WERI-Rb-1 (cell line): Measurements from ENCODE around the gene RAB3C.

ENCODE experiments used
- DNase-seq: peaks from one replicate; pipeline ENCODE4 v3.0.0-alpha.2; 2020
- H3K27ac ChIP-seq: fragments of 250-450 bp; sonication (Bioruptor Pico); 2 replicates; pipeline ENCODE4 v1.5.1; 2020; ENCODE audit warnings: mild to moderate bottlenecking, moderate library complexity
- H3K27me3 ChIP-seq: fragments of 250-450 bp; sonication (Bioruptor Pico); 2 replicates; pipeline ENCODE4 v1.5.1; 2021; ENCODE audit warnings: mild to moderate bottlenecking, low read depth, moderate library complexity; ENCODE audit not compliant: insufficient read depth, severe bottlenecking
- H3K36me3 ChIP-seq: fragments of 250-450 bp; sonication (Bioruptor Pico); 2 replicates; pipeline ENCODE4 v1.5.1; 2020; ENCODE audit warnings: mild to moderate bottlenecking, moderate library complexity
- H3K4me3 ChIP-seq: 2 replicates; pipeline ENCODE4 v1.5.1; 2011; ENCODE audit warnings: low read depth, mild to moderate bottlenecking, control low read depth, low read length
- H3K9me3 ChIP-seq: fragments of 250-450 bp; sonication (Bioruptor Pico); 2 replicates; pipeline ENCODE4 v1.5.1; 2021; ENCODE audit warnings: mild to moderate bottlenecking, moderate library complexity; ENCODE audit not compliant: severe bottlenecking
- TF ChIP-seq, protein P1 (sequence below): IDR thresholded peaks from 2 replicates; pipeline ENCODE4 v1.5.1; 2011; ENCODE audit warnings: low read depth, mild to moderate bottlenecking, control low read depth, inconsistent platforms, low read length

RAB3C gene

GRCh38 chr5:58764199-58764598 is 181.3 kb downstream of the RAB3C start:
- H3K4me3 ChIP-seq, result no peak overlapping the region
- TF ChIP-seq, protein P1, sequence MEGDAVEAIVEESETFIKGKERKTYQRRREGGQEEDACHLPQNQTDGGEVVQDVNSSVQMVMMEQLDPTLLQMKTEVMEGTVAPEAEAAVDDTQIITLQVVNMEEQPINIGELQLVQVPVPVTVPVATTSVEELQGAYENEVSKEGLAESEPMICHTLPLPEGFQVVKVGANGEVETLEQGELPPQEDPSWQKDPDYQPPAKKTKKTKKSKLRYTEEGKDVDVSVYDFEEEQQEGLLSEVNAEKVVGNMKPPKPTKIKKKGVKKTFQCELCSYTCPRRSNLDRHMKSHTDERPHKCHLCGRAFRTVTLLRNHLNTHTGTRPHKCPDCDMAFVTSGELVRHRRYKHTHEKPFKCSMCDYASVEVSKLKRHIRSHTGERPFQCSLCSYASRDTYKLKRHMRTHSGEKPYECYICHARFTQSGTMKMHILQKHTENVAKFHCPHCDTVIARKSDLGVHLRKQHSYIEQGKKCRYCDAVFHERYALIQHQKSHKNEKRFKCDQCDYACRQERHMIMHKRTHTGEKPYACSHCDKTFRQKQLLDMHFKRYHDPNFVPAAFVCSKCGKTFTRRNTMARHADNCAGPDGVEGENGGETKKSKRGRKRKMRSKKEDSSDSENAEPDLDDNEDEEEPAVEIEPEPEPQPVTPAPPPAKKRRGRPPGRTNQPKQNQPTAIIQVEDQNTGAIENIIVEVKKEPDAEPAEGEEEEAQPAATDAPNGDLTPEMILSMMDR, result no peak
- H3K36me3 ChIP-seq, result no peaks in the 10 kb centered on the region
- no peaks in the 10 kb centered on the region for H3K9me3 ChIP-seq
- DNase-seq, result no peak
- no peaks in the 10 kb centered on the region for H3K27me3 ChIP-seq
- no peak overlapping the region for H3K27ac ChIP-seq

DNA sequence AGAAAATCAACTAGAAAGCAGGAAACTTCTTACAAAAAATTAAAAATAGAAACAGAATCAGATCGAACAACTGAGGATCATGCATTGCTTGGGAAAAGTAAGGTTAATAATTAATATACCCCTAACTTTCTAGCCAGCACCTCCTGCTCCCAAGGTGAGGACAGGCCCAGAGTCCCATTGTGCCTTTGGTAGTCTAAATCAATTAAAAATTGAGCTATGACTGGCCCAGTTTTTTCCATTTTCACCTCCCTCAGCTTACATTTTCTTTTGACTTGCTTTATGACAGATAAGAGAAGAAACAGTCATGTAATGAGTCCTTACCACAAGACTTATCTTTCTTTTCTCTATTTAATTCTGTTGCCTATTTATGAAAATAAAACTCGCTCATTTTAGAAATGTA is 182.2 kb downstream of the RAB3C start:
- TF ChIP-seq, protein P1, result no peak

GRCh38 chr5:58767104-58767503 is 184.2 kb downstream of the RAB3C start:
- H3K36me3 ChIP-seq, result no peaks in the 10 kb centered on the region
- TF ChIP-seq, protein P1, result no peak
- no peaks in the 10 kb centered on the region for H3K9me3 ChIP-seq
- DNase-seq, result no peak
- no peak overlapping the region for H3K27ac ChIP-seq
- H3K4me3 ChIP-seq, result no peak overlapping the region
- no peaks in the 10 kb centered on the region for H3K27me3 ChIP-seq

More for the DNA sequence above, 182.2 kb downstream of the RAB3C start:
- DNase-seq, result no peak
- Histone ChIP-seq H3K36me3 (no peaks in the 10 kb centered on the region), H3K4me3 (no peak overlapping the region), H3K9me3 (no peaks in the 10 kb centered on the region), H3K27ac (no peak overlapping the region), H3K27me3 (no peaks in the 10 kb centered on the region)

DNA sequence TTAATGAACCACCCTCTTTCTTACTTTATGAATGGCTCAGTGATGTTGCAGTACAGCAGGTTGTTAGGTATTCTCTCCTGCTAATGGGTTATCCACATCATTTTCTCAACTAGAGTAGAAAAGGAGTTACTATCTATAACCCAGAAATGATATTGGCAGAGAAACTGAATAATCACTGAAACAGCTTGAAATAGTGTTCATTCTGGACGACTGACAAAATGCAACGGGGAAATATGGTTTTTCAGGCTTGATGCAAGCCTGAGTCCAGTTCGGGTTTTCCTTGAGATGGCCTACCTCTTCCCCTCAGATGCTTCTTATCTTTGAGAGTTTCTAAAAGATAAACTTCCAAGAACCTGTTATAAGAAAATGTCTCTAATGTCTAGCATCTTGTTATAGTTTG is 187.3 kb downstream of the RAB3C start:
- Histone ChIP-seq H3K9me3 (no peaks in the 10 kb centered on the region), H3K27ac (no peak overlapping the region), H3K36me3 (no peaks in the 10 kb centered on the region), H3K4me3 (no peak overlapping the region), H3K27me3 (no peaks in the 10 kb centered on the region)
- no peak for DNase-seq
- TF ChIP-seq, protein P1, result no peak

GRCh38 chr5:58771796-58772195 is 188.9 kb downstream of the RAB3C start:
- Histone ChIP-seq H3K4me3 (no peak overlapping the region), H3K27ac (no peak overlapping the region), H3K27me3 (no peaks in the 10 kb centered on the region), H3K36me3 (no peaks in the 10 kb centered on the region), H3K9me3 (no peaks in the 10 kb centered on the region)
- TF ChIP-seq, protein P1, result no peak
- DNase-seq, result no peak

DNA sequence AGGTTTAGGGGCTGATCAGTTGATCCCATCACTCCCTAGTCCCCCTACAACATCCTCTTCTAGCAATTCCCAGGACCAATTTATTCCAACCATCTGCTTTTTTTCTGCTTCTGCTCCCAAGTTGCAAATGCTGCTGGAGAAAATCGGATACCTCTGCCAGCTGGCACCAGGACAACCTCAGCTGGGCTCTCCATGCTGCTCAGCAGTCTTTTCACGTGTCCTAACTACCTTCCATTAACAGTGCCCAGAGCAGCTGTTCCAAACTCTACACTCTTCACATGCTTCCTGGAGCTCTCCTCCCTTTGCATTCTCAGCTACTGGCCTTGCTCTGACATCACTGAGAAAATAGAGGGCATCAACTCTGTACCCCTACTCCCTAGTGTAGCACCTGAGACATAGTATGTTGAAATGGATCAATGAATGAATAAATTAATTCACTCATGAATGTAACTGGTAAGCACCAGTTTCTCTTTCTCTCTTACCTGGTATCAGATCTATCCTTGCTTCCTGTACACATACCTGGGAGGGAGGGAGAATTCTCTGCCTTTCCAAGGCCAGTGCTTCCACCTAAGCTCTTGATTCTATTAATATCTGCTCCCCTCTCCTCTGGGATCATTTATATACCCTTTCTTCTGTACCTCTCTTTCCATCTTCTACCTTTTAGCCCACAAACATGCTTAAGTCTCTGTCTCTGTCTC is 191.0 kb downstream of the RAB3C start:
- no peak for DNase-seq
- Histone ChIP-seq H3K9me3 (no peaks in the 10 kb centered on the region), H3K27me3 (no peaks in the 10 kb centered on the region), H3K36me3 (no peaks in the 10 kb centered on the region), H3K27ac (no peak overlapping the region), H3K4me3 (no peak overlapping the region)
- TF ChIP-seq, protein P1, result no peak
